ENCODE data around the gene DNAH3.

DNA sequence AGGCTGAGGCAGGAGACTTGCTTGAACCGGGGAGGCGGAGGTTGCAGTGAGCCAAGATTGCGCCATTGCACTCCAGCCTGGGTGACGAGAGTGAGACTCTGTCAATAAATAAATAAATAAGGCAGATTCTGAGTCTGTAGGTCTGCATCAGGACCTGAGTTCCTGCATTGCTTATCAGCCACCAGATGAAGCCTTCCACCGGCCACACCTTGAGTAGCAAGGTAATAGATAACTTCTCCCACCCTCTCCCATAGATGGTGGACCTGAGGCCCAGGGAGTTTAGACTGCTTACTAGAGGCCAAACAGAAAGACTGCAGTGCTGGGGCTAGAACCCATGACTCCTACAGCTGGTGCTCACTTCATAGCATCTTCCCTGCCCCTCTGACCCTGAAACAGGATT is 38.7 kb upstream of the DNAH3 start:
- TF ChIP-seq POLR2AphosphoS5 (IDR thresholded peaks at IDR 0.05; ENCODE audit: low read depth, low read length), result no peak
- no peak for TF ChIP-seq TAF1 (IDR thresholded peaks at IDR 0.05; ENCODE audit: borderline replicate concordance, low read depth, low read length)
- no peak for TF ChIP-seq POLR2A (IDR thresholded peaks at IDR 0.05; ENCODE audit: low read depth, low read length)
